K562 (cell line): ENCODE results near the gene MYBL2. TPM values are rescaled to one million over a fixed set of nuclear protein-coding genes. Genes with fewer than 3 reads are reported as not detected.

Source experiments
- ATAC-seq: fragments of 200-7000 bp; cut with Tn5 transposase; 3 replicates; pipeline ENCODE4 v1.9.1; 2020; ENCODE audit warnings: moderate library complexity
- BruUV-seq: library from RNA; stranded (reverse); fragments of 400-500 nt; replicated peaks from 2 replicates; lab custom pipeline; 2021; lab: Mats Ljungman, UMichigan
- CTCF ChIA-PET: fragments of 300-600 bp; formaldehyde crosslinking; extraction: SDS; loops from one replicate; lab custom pipeline; 2021; ENCODE audit warnings: low intra/inter-chr PET ratio; lab: Yijun Ruan, JAX
- POLR2A ChIA-PET: fragments of 300-600, 350-650 bp; sonication (Branson Sonifier 250); formaldehyde crosslinking; extraction: SDS; loops from one replicate; lab custom pipeline; 2021; ENCODE audit warnings: antibody characterized with exemption, inconsistent platforms; lab: Yijun Ruan, JAX
- DNase-seq, 4 experiments: peaks; one replicate each; pipeline versions ENCODE4 v3.0.0 to v3.0.0-alpha.2; 2011 to 2018; ENCODE audit warnings: low spot score in 3 of 4, mixed read lengths in 3 of 4; ENCODE audit errors: extremely low read depth in 1 of 4
- FAIRE-seq: peaks from 2 replicates; lab custom pipeline; 2011; peaks lifted over from hg19 to GRCh38; lab: Jason Lieb, UNC
- H2AFZ ChIP-seq: 2 replicates; pipeline ENCODE4 v1.6.0; 2011; ENCODE audit warnings: low read depth, low read length, control low read depth, inconsistent platforms
- H3K27ac ChIP-seq: fragments of 200-600 bp; 3 replicates; pipeline ENCODE4 v1.8.0; 2011; ENCODE audit warnings: low read depth, mild to moderate bottlenecking, control low read depth, inconsistent platforms, low read length, moderate library complexity, mixed read lengths; ENCODE audit errors: extremely low read depth
- H3K27me3 ChIP-seq, 2 experiments: fragments of 300-600 bp in 1 of 2; 2 replicates in 1 of 2; 3 replicates in 1 of 2; pipeline versions ENCODE4 v1.6.0 to v1.8.0; 2011; ENCODE audit warnings: inconsistent platforms in 2 of 2, low read length in 2 of 2, mild to moderate bottlenecking in 1 of 2, mixed read lengths in 1 of 2, moderate library complexity in 1 of 2; ENCODE audit not compliant: control insufficient read depth in 2 of 2, insufficient read depth in 2 of 2
- H3K36me3 ChIP-seq: fragments of 300-600 bp; 3 replicates; pipeline ENCODE4 v1.8.0; 2011; ENCODE audit warnings: mild to moderate bottlenecking, low read length, inconsistent platforms; ENCODE audit not compliant: control insufficient read depth, insufficient read depth
- H3K4me1 ChIP-seq, 2 experiments: fragments of 200-600 bp in 1 of 2; replicated peaks in 1 of 2; 2 replicates in 1 of 2; 3 replicates in 1 of 2; pipeline versions ENCODE4 v1.5.1 to v1.8.0; 2011; ENCODE audit warnings: inconsistent platforms in 2 of 2, low read length in 2 of 2, mild to moderate bottlenecking in 1 of 2, mixed read lengths in 1 of 2, moderate library complexity in 1 of 2; ENCODE audit not compliant: control insufficient read depth in 2 of 2, insufficient read depth in 2 of 2
- H3K4me2 ChIP-seq: 2 replicates; pipeline ENCODE4 v1.6.1; 2011; ENCODE audit warnings: low read length, control low read depth, inconsistent platforms, mixed read lengths; ENCODE audit not compliant: insufficient read depth
- H3K4me3 ChIP-seq: fragments of 200-600 bp; sonication (generic), shearing (Covaris generic); 2 replicates; pipeline ENCODE4 v1.5.1; 2016; ENCODE audit warnings: control low read depth, inconsistent platforms
- H3K79me2 ChIP-seq: fragments of 200-600 bp; 3 replicates; pipeline ENCODE4 v1.8.0; 2011; ENCODE audit warnings: low read length, inconsistent platforms; ENCODE audit not compliant: control insufficient read depth, insufficient read depth
- H3K9ac ChIP-seq, 2 experiments: 2 replicates each; pipeline versions ENCODE4 v1.6.0 to v1.6.1; 2011; ENCODE audit warnings: low read depth in 2 of 2, low read length in 2 of 2, control low read depth in 1 of 2, inconsistent platforms in 1 of 2, mild to moderate bottlenecking in 1 of 2, mixed read lengths in 1 of 2; ENCODE audit not compliant: insufficient read depth in 1 of 2
- H3K9me1 ChIP-seq: one replicate; pipeline ENCODE4 v1.6.0; 2011; ENCODE audit warnings: inconsistent platforms, mild to moderate bottlenecking, low read length, moderate library complexity; ENCODE audit not compliant: control insufficient read depth, insufficient read depth
- H3K9me3 ChIP-seq: replicated peaks from 2 replicates; pipeline ENCODE4 v1.5.1; 2011; ENCODE audit warnings: low read depth, low read length, inconsistent platforms; ENCODE audit not compliant: control insufficient read depth, insufficient read depth
- H4K20me1 ChIP-seq: replicated peaks from 2 replicates; pipeline ENCODE4 v1.6.1; 2011; ENCODE audit warnings: low read length, inconsistent platforms, mixed read lengths; ENCODE audit not compliant: control insufficient read depth, insufficient read depth
- GABPA ChIP-seq: fragments of 200-800 bp; sonication (Bioruptor generic); conservative IDR thresholded peaks from 2 replicates; pipeline ENCODE4 v1.6.1; 2016; ENCODE audit warnings: low read depth, missing genetic modification characterization, missing compliant biosample characterization
- MITF ChIP-seq: IDR thresholded peaks from 2 replicates; pipeline ENCODE4 v1.6.1; 2014; ENCODE audit warnings: antibody characterized with exemption
- NCOA4 ChIP-seq: fragments of 450-650 bp; IDR thresholded peaks from 2 replicates; pipeline ENCODE4 v1.6.1; 2018; ENCODE audit warnings: mild to moderate bottlenecking; ENCODE audit not compliant: partially characterized antibody
- TOE1 ChIP-seq, 2 experiments: fragments of 450-650 bp in 1 of 2; sonication (generic) in 1 of 2; formaldehyde crosslinking in 1 of 2; IDR thresholded peaks; 2 replicates each; pipeline versions ENCODE4 v1.7.1 to v1.8.0; 2016 to 2022; ENCODE audit warnings: borderline replicate concordance in 2 of 2, mild to moderate bottlenecking in 2 of 2, antibody characterized with exemption in 1 of 2, inconsistent platforms in 1 of 2, low read depth in 1 of 2, missing genetic modification reagents in 1 of 2, moderate library complexity in 1 of 2
- ZFP91 ChIP-seq: sonication (generic); formaldehyde crosslinking; IDR thresholded peaks from 2 replicates; pipeline ENCODE4 v1.8.0; 2022; ENCODE audit warnings: mild to moderate bottlenecking, missing genetic modification reagents
- WGBS: fragments of 100-300 bp; shearing (Covaris generic); methylation state at CpG from one replicate; pipeline ENCODE4 v1.1.6; 2016; ENCODE audit warnings: low coverage, mixed read lengths; ENCODE audit not compliant: insufficient coverage; ENCODE audit errors: missing lambda C conversion rate; 5-methylcytosine and 5-hydroxymethylcytosine counted together
- in situ Hi-C: fragments of 300-500 bp; cut with MboI; formaldehyde crosslinking; loops from 4 replicates; pipeline ENCODE4 v1.15.0; 2018; ENCODE audit warnings: inconsistent platforms, mixed read lengths
- intact Hi-C: fragments of 100-400 bp; cut with micrococcal nuclease; formaldehyde crosslinking; loops from 2 replicates; pipeline ENCODE4 v1.14.2; 2022
- polyA plus RNA-seq, 8 experiments: library from polyadenylated mRNA; depleted of rRNA in 4 of 8; stranded (reverse) in 5 of 8; unstranded in 3 of 8; fragments of >200 nt; fragmentation: Nextera tagmentation in 2 of 8; fragmentation: Illumina TruSeq in 1 of 8; extraction: Ambion mirVana in 2 of 8; extraction: Trizol in 1 of 8; gene quantifications; 2 replicates each; pipeline versions ENCODE4 v1.2.1 to v1.2.3, GENCODE V29; 2011 to 2014; ENCODE audit warnings: inconsistent platforms in 1 of 8, missing spikeins in 1 of 8
- total RNA-seq, 7 experiments: library from RNA; depleted of rRNA in 6 of 7; stranded (reverse); fragments of >200 nt in 6 of 7; fragmentation: Illumina TruSeq in 2 of 7; extraction: Trizol in 2 of 7; gene quantifications; 2 replicates each; pipeline versions ENCODE4 v1.2.1 to v1.2.3, GENCODE V29; 2011 to 2021; ENCODE audit warnings: low replicate concordance in 1 of 7

The MYBL2 gene
- total and polyA plus RNA-seq, 9 of the 15 experiments (the other 6 are each of a cell fraction or from before 2014, with no cell fraction given) = 4.4 to 169 (median 52.5) TPM

GRCh38 chr20:43636429-43636828 is 30.5 kb upstream of the MYBL2 start:
- Histone ChIP-seq H3K9me3 (no peaks in the 10 kb centered on the region), H3K4me1 (no peaks in the 10 kb centered on the region), H3K36me3 (peaks cover 15% of the 10 kb centered on the region; the same call in 1 of the 3 replicates), H3K9me1 (no peaks in the 10 kb centered on the region), H3K9ac (no peak overlapping the region), H2AFZ (no peak overlapping the region), H3K79me2 (no peaks in the 10 kb centered on the region), H3K4me2 (no peak overlapping the region), H3K27ac (no peak overlapping the region)
- ATAC-seq (no peak), DNase-seq (no peak), FAIRE-seq (no peak)
- BruUV-seq = no TSS peak
- CTCF ChIA-PET = no interaction called here
- intact Hi-C loops = no loop called here
- WGBS = 75% methylated on average over 2 of the region's 2 CpGs
- POLR2A ChIA-PET = interaction anchor here (0.6 to 1.2 kb wide), 2 partner anchors 17 to 454 kb away, joined by 4 to 5 read pairs; no protein-coding TSS in a partner anchor
- TF ChIP-seq TOE1 (IDR thresholded peaks at IDR 0.05; ENCODE audit: borderline replicate concordance) = no peak
- TF ChIP-seq TOE1 (CRISPR knock-in tag; IDR thresholded peaks at IDR 0.05; ENCODE audit: borderline replicate concordance, low read depth) = no peak
- TF ChIP-seq, all 486 proteins: peak for 0
- in situ Hi-C loops = no loop called here
- Histone ChIP-seq H4K20me1 (no peaks in the 10 kb centered on the region), H3K27me3 (no peaks in the 10 kb centered on the region), H3K4me3 (no peak overlapping the region)

GRCh38 chr20:43642548-43642947 is 24.4 kb upstream of the MYBL2 start:
- in situ Hi-C loops (no loop called here), intact Hi-C loops (no loop called here)
- no peak overlapping the region for H3K4me2 ChIP-seq
- H2AFZ ChIP-seq = no peak overlapping the region
- no peak for DNase-seq
- no peak overlapping the region for H3K4me3 ChIP-seq
- no peak overlapping the region for H3K9ac ChIP-seq
- no peaks in the 10 kb centered on the region for H3K79me2 ChIP-seq
- ATAC-seq = no peak
- CTCF ChIA-PET = no interaction called here
- TF ChIP-seq NCOA4 (no peak), GABPA (tag) (no peak), MITF (no peak), ZFP91 (CRISPR knock-in tag) (no peak)
- no peak overlapping the region for H3K27ac ChIP-seq
- H3K4me1 ChIP-seq = no peaks in the 10 kb centered on the region
- no peaks in the 10 kb centered on the region for H3K9me1 ChIP-seq
- no TSS peak for BruUV-seq
- no peaks in the 10 kb centered on the region for H4K20me1 ChIP-seq
- WGBS = 85% methylated on average over 4 of the region's 4 CpGs
- no peaks in the 10 kb centered on the region for H3K27me3 ChIP-seq
- peaks cover 18% of the 10 kb centered on the region; the same call in 1 of the 3 replicates for H3K36me3 ChIP-seq
- POLR2A ChIA-PET = no interaction called here
- no peaks in the 10 kb centered on the region for H3K9me3 ChIP-seq
- FAIRE-seq = no peak
